ENCODE data around the gene CACNA1E.

Gene CACNA1E

GRCh38 chr1:181637998-181638397 lies 154.7 kb downstream of the CACNA1E start:
- Mint-ChIP-seq H3K9me3 (no peaks in the 10 kb centered on the region), H3K27me3 (peaks cover 11% of the 10 kb centered on the region), H3K27ac (no peak overlapping the region), H3K4me1 (no peaks in the 10 kb centered on the region), H3K4me3 (no peak overlapping the region), H3K36me3 (ENCODE audit: low read depth) (no peaks in the 10 kb centered on the region)
- no peak for DNase-seq
- ATAC-seq = no peak

GRCh38 chr1:181640956-181641355 lies 157.6 kb downstream of the CACNA1E start:
- peaks cover 11% of the 10 kb centered on the region for H3K27me3 Mint-ChIP-seq

DNA sequence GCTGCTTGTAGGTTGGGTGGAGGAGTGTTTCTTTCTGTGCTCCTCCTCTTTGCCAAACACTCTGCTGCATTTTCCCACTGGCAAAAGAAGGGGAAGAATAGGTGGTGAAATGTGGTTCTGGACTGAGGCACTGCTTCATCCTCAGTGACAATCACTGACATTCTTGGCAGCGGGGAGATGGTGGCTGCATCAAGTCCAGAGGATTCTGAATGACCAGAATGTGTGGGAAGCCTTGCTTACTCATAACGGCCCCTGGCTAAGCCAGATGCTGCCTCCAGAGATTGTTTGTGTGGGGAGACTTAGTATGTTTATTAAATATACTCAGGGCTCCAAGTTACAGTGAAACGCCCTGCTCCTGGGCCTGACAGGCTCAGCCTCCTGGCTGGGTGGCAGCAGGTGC lies 160.3 kb downstream of the CACNA1E start:
- Mint-ChIP-seq H3K27me3 (peaks cover 8% of the 10 kb centered on the region), H3K36me3 (ENCODE audit: low read depth) (no peaks in the 10 kb centered on the region), H3K27ac (no peak overlapping the region), H3K9me3 (no peaks in the 10 kb centered on the region), H3K4me1 (no peaks in the 10 kb centered on the region), H3K4me3 (no peak overlapping the region)
- ATAC-seq = no peak
- DNase-seq = no peak

More at GRCh38 chr1:181640956-181641355, 157.6 kb downstream of the CACNA1E start:
- Mint-ChIP-seq H3K27ac (no peak overlapping the region), H3K36me3 (ENCODE audit: low read depth) (no peaks in the 10 kb centered on the region), H3K9me3 (no peaks in the 10 kb centered on the region), H3K4me1 (no peaks in the 10 kb centered on the region), H3K4me3 (no peak overlapping the region)
- ATAC-seq = no peak
- no peak for DNase-seq

GRCh38 chr1:181645171-181645570 lies 161.9 kb downstream of the CACNA1E start:
- Mint-ChIP-seq H3K27ac (no peak overlapping the region), H3K4me3 (no peak overlapping the region), H3K4me1 (no peaks in the 10 kb centered on the region), H3K27me3 (peaks cover 11% of the 10 kb centered on the region), H3K9me3 (no peaks in the 10 kb centered on the region), H3K36me3 (ENCODE audit: low read depth) (no peaks in the 10 kb centered on the region)
- DNase-seq (no peak), ATAC-seq (no peak)

- Mint-ChIP-seq H3K27me3 (peaks cover 11% of the 10 kb centered on the region), H3K4me1 (no peaks in the 10 kb centered on the region), H3K27ac (no peak overlapping the region), H3K36me3 (ENCODE audit: low read depth) (no peaks in the 10 kb centered on the region), H3K9me3 (no peaks in the 10 kb centered on the region), H3K4me3 (no peak overlapping the region)
- ATAC-seq (no peak), DNase-seq (no peak)
These were observed 163.4 kb downstream of the CACNA1E start for GRCh38 chr1:181646710-181647109.

- Mint-ChIP-seq H3K4me1 (no peaks in the 10 kb centered on the region), H3K27ac (no peak overlapping the region), H3K27me3 (peaks cover 11% of the 10 kb centered on the region), H3K4me3 (no peak overlapping the region), H3K9me3 (no peaks in the 10 kb centered on the region), H3K36me3 (ENCODE audit: low read depth) (no peaks in the 10 kb centered on the region)
- DNase-seq = no peak
- no peak for ATAC-seq
These were observed 164.2 kb downstream of the CACNA1E start for GRCh38 chr1:181647314-181648035.

DNA sequence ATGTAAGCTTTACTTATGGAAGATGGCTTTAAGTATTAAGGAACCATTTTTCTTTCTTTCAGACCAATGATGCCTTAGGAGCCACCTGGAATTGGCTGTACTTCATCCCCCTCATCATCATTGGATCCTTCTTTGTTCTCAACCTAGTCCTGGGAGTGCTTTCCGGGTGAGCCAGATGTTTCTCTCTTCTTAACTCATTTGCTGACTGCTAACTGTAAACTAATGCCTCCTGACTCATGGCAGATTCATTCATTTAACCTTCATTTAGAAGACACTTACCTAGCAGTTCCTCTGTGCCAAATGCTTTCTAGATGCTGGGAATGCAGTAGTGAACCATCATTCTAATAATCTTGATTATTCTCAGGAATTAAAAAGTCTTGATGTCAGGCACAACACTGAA lies 168.0 kb downstream of the CACNA1E start:
- peaks cover 8% of the 10 kb centered on the region for H3K9me3 Mint-ChIP-seq
- H3K27ac Mint-ChIP-seq = no peak overlapping the region
- ATAC-seq = no peak
- no peak overlapping the region for H3K4me3 Mint-ChIP-seq
- DNase-seq = no peak
- peaks cover 4% of the 10 kb centered on the region for H3K4me1 Mint-ChIP-seq
- H3K27me3 Mint-ChIP-seq = peaks cover 5% of the 10 kb centered on the region
- no peaks in the 10 kb centered on the region for H3K36me3 Mint-ChIP-seq (ENCODE audit: low read depth)

GRCh38 chr1:181655756-181656155 lies 172.4 kb downstream of the CACNA1E start:
- Mint-ChIP-seq H3K27me3 (peaks cover 10% of the 10 kb centered on the region), H3K36me3 (ENCODE audit: low read depth) (no peaks in the 10 kb centered on the region), H3K27ac (no peak overlapping the region), H3K9me3 (peaks cover 8% of the 10 kb centered on the region), H3K4me1 (peaks cover 4% of the 10 kb centered on the region), H3K4me3 (no peak overlapping the region)
- DNase-seq = no peak
- peak; percentile 40 for ATAC-seq

DNA sequence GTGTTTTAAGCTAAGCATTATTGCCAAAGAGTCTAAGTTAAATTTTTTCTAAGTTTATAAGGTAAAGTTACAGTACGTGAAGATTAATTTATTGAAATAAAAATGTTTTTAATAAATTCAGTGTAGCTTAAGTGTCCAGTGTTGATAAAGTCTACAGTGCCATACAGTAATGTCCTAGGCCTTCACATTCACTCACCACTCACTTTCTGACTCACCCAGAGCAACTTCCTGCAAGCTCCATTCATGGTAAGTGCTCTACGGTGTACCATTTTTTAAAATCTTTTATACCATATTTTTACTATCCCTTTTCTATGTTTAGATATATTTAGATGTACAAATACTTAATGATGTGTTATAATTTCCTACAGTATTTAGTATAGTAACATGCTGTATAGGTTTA lies 173.2 kb downstream of the CACNA1E start:
- Mint-ChIP-seq H3K9me3 (peaks cover 8% of the 10 kb centered on the region), H3K4me3 (no peak overlapping the region), H3K27ac (no peak overlapping the region), H3K36me3 (ENCODE audit: low read depth) (no peaks in the 10 kb centered on the region), H3K27me3 (peaks cover 14% of the 10 kb centered on the region), H3K4me1 (peaks cover 4% of the 10 kb centered on the region)
- DNase-seq (no peak), ATAC-seq (no peak)

DNA sequence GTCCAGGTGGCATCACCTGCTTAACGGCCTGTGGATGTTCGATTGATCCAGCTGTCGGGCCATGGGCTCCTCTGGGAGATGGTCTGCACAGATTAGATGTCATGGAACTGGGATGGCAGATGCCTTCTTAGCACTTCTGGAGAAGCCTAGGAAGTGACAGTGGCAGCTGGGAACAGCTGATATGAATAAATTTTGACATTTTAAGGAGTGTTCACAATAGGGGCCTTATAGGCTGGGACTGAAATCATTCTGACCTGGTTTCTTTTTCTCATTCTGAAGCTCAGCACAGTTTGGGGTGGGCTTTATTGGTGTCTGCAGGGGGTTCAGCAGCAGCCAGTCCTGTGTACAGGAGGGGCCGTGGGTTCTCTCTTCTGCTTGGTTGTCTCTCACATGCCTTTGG lies 175.3 kb downstream of the CACNA1E start:
- no peak for ATAC-seq
- H3K4me1 Mint-ChIP-seq = peaks cover 4% of the 10 kb centered on the region
- no peak overlapping the region for H3K4me3 Mint-ChIP-seq
- peaks cover 14% of the 10 kb centered on the region for H3K27me3 Mint-ChIP-seq
- H3K36me3 Mint-ChIP-seq (ENCODE audit: low read depth) = no peaks in the 10 kb centered on the region
- H3K27ac Mint-ChIP-seq = no peak overlapping the region
- H3K9me3 Mint-ChIP-seq = peaks cover 4% of the 10 kb centered on the region
- no peak for DNase-seq

DNA sequence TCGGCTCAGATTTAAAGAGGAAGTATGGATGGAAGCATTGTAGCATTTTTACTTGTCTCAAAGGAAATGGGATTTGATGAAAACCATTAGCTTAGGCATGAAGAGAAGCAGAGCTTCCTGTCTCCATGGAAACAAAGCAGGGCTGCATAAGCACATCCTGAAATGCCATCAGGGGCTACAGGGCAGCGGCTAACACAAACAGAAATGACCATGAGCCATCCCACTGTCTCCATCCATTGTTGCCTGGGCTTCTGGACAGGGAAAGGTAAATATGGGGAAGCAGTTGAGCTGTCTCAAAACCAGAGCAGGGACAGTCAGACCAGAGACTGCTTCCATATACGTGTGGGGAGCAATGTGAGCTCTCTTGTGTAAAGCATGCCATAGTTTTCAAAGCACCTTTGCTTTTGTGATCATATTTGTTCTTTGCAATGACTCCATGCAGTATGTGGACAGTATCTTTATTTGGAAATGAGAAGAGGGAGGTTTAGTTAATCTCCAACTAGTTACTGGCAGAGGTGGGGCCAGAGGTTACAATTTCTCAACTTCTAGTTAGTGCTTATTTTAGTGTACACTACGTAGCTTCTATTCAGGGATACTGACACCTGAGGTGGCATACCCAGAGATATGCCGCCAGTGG lies 176.1 kb downstream of the CACNA1E start:
- no peak overlapping the region for H3K4me3 Mint-ChIP-seq

GRCh38 chr1:181660621-181661020 lies 177.3 kb downstream of the CACNA1E start:
- Mint-ChIP-seq H3K27ac (no peak overlapping the region), H3K4me1 (peaks cover 1% of the 10 kb centered on the region), H3K27me3 (peaks cover 18% of the 10 kb centered on the region), H3K4me3 (no peak overlapping the region), H3K36me3 (ENCODE audit: low read depth) (no peaks in the 10 kb centered on the region), H3K9me3 (no peaks in the 10 kb centered on the region)
- no peak for DNase-seq
- ATAC-seq = no peak

More for the DNA sequence above, 176.1 kb downstream of the CACNA1E start:
- ATAC-seq (no peak), DNase-seq (no peak)
- Mint-ChIP-seq H3K27me3 (peaks cover 16% of the 10 kb centered on the region), H3K4me1 (peaks cover 4% of the 10 kb centered on the region), H3K27ac (no peak overlapping the region), H3K9me3 (no peaks in the 10 kb centered on the region), H3K36me3 (ENCODE audit: low read depth) (no peaks in the 10 kb centered on the region)

GRCh38 chr1:181661569-181661968 lies 178.3 kb downstream of the CACNA1E start:
- no peak for ATAC-seq
- H3K27ac Mint-ChIP-seq = no peak overlapping the region
- no peak for DNase-seq
- no peak overlapping the region for H3K4me3 Mint-ChIP-seq
- no peaks in the 10 kb centered on the region for H3K9me3 Mint-ChIP-seq
- H3K27me3 Mint-ChIP-seq = peaks cover 18% of the 10 kb centered on the region
- H3K36me3 Mint-ChIP-seq (ENCODE audit: low read depth) = no peaks in the 10 kb centered on the region
- H3K4me1 Mint-ChIP-seq = no peaks in the 10 kb centered on the region

DNA sequence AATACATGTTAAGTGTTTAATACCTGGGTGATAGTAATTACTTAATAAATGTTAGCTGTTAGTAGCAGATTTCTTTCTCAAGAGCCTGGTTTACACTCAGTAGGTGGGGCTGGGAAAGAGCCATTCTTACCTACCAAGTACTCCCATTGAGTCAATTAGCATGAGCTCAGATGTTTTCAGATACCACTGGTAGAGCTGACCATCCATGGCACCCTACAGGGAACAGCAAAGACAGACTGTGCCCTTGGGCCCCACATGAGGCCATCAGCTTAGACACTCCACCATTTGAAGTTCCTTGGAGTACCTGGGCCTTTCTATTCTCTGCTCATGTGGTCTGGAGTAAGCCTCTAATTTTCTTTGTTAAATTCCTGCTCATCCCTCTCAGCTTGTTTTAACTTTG lies 179.3 kb downstream of the CACNA1E start:
- Mint-ChIP-seq H3K4me3 (no peak overlapping the region), H3K27me3 (peaks cover 21% of the 10 kb centered on the region), H3K4me1 (no peaks in the 10 kb centered on the region), H3K27ac (no peak overlapping the region), H3K36me3 (ENCODE audit: low read depth) (no peaks in the 10 kb centered on the region), H3K9me3 (no peaks in the 10 kb centered on the region)
- ATAC-seq = no peak
- DNase-seq = no peak

- no peak overlapping the region for H3K27ac Mint-ChIP-seq
- no peak overlapping the region for H3K4me3 Mint-ChIP-seq
- no peaks in the 10 kb centered on the region for H3K36me3 Mint-ChIP-seq (ENCODE audit: low read depth)
- H3K9me3 Mint-ChIP-seq = no peaks in the 10 kb centered on the region
- DNase-seq = no peak
- H3K4me1 Mint-ChIP-seq = no peaks in the 10 kb centered on the region
- no peak for ATAC-seq
- peaks cover 15% of the 10 kb centered on the region for H3K27me3 Mint-ChIP-seq
These were observed 181.2 kb downstream of the CACNA1E start for GRCh38 chr1:181664543-181664942.
